Dermis microvascular lymphatic vessel endothelial cell (primary cell): ENCODE data around the gene MTHFD1. TPM values are rescaled to one million over a fixed set of nuclear protein-coding genes. Genes with fewer than 3 reads are reported as not detected.

ENCODE experiments used
- DNase-seq, 2 donors: peaks; one replicate each; pipeline versions ENCODE4 v3.0.0 to v3.0.0-alpha.2; 2010; ENCODE audit warnings: low read depth in 2 of 2
- total RNA-seq: library from RNA; depleted of rRNA; stranded (reverse); fragments of >200 nt; gene quantifications from 2 replicates; pipeline ENCODE4 v1.2.1, GENCODE V29; 2014

The MTHFD1 gene
- total RNA-seq, 1 donor from 2014 or later = 48.3 TPM

DNA sequence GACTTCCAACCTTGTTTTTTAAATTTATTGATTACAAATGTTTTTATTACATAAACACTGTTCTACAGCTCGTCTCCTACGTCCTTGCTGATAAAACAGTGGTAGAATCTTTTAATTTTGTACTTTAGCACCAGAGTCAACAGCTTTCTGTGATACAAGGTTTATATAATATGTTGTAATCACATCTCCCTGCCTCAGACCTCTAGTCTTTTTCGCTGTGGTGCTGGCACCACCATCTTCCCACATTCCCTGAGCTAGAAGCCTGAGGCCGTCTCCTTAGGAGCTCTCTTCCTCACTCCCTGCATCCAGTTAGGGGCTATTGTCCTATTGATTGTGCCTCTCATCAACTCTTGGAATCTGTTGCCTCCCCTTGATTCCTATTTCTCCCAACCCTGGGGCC lies 17.1 kb downstream of the MTHFD1 start:
- no peak for DNase-seq

DNA sequence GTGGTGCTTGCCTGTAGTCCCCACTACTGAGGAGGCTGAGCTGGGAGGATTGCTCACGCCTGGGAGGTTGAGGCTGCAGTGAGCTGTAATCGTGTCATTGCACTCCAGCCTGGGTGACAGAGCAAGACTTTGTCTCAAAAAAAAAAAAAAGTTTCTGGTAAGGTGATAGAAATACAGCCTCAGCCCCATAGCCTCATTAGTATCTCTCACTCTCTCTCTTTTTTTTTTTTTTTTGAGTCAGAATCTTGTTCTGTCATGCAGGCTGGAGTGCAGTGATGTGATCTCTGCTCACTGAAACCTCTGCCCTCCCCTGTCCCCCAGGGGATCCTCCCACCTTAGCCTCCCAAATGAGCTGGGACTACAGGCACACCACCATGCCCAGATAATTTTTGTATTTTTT lies 19.2 kb downstream of the MTHFD1 start:
- no peak for DNase-seq

DNA sequence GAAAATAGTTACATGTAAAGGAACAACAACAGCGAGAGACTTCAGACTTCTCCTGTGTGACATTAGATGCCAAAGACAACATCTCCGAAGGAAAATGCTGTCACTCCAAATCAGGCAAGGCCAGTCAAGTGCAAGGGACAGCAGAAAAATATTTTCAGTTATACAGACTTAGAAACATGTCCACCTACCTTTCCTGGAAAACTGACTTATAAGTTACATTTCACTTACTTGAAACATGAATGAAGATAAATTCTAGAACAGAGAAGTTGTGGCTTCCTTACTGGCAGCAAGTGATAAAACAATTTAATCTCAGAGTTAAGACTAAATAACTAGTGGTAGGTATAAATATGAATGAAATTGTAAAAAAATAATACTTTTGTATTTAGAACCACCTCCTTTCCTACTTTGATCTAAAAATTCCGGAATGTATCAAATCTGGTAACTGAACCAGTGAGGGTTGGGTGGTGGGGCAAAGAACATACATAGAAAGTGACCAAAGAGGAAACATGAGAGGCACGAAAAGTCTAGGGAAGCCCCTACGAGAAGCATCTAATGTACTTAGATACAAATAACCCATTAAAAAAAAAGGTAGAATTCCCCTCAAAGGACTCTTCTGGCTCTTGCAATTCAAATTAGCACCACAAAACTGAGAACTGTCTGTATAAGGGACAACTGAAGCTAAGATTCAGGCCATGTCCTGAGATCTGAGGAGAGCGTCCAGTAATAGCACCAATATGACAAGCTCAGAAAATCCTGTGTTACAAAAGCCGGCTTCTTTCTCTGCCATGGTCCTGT lies 21.2 kb downstream of the MTHFD1 start:
- no peak for DNase-seq

DNA sequence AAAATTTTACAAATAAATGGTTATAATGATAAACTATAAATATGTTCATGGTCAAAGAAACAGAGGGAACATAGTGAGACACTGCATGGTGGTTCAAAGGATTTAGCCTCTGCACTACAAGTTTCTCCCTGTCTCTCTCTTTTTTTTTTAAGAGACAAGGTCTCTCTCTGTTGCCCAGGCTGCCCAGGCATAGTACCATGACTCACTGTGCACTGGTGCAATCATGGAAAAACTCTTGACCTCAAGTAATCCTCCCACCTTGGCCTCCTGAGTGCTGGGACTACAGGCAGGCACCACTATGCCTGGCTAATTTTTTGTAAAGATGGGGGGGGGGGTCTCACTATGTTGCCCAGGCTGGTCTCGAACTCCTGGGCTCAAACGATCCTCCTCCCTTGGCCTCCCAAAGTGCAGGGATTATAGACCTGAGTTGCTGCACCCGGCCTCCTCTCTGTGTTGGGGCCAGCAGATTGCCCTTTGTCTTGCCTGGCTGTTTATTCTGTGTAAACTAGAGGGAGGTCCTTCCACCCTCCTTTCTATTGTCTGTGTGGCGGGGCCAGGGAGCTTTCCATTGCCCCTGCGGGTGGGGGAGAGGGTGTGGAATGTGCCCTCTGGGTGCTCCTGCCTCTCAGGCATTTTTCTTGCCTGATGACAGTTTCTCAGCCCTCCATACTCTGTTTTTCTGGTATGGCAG lies 22.1 kb downstream of the MTHFD1 start:
- DNase-seq = no peak

DNA sequence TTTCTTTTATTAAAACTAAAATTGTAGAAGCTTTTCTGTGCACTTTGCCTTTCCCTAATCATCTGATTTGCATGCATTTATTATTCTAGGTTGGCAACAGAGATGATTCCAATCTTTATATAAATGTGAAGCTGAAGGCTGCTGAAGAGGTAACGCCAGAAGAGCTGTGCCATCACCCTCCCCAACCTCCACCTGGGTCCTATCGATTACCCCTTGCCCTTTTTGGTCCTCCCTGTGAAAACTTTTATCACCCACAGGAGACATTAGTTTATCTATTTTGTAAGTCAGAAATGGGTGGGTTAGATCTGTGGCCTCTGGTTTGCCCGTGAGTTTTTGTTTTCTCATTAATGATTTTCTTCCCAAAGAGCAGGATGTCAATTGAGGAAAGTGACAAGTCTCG lies 22.8 kb downstream of the MTHFD1 start:
- no peak for DNase-seq

DNA sequence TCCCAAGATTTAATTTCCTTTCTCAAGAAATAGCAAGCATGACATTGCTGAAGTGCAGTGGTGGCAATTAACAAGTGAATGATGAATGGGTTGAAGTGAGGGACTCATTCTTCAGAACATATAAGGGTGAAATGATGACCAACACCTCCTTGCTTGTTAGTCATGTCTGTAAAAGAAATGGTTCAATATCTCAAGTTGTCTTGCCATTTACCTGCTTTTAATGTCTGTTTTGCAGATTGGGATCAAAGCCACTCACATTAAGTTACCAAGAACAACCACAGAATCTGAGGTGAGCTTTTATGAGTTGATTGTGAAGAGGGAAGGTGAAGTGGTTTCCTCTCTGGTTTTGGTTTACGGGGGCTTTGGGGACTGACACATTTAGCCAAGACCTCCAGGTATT lies 24.1 kb downstream of the MTHFD1 start:
- DNase-seq = no peak

DNA sequence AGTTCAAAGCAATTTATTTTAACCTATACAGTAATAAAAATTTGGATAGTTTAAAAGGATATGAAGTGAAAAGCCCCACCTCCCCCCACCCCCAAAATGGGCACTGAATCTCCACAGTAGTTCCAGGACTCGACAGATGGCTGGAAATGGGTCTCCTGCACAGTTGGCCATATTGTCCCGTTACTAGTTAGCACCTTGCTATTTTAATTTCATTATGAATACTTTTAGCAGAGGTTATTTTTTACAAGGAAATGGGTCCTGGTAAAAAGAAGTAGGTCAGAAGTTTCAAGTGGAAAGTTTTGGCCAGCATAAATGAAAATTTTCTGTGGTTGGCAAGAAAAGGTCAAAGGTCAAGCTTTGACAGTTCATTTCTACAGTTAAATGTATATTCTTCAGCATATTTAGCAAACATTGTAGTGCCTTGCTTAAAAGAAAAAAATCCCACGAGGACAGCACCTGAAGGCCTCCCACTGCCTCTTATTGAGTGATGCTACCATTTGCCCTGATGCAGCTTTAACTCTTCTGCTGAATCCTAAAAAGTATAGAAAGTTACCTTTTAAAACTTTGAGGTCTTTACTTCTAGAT lies 28.3 kb downstream of the MTHFD1 start:
- no peak for DNase-seq

DNA sequence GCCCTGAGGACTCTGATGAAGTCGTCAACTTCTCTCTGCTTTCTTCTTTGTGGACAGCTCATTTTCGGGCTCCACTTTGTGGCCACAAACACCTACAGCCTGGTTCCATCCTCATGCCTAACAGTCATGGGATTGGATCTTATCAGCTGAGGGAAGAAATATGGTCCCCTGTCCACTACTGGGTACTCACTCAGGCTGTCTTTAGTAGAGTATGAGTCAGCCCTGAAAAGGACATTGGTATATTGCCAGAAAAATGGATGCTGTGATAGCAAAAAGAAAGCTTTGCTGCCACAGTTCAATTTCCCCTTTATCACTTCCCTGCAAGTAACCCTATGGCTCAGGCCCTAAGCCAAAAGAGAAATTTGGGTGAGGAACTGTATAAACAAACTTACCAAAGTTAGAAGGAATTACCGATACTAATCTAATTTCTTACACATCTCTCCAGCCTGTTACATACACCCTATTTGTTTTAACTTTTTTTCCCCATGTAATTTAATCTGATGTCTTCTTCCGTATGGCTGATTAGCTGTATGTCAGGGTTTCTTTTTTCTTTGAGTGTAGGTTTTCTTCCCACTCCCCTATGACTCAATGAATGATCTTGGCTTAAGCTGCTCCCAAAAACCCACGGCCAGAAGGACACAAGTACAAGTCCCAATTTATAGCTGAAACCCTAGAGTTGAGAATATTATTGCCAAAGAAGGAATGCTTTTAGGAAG lies 29.1 kb downstream of the MTHFD1 start:
- DNase-seq = no peak

DNA sequence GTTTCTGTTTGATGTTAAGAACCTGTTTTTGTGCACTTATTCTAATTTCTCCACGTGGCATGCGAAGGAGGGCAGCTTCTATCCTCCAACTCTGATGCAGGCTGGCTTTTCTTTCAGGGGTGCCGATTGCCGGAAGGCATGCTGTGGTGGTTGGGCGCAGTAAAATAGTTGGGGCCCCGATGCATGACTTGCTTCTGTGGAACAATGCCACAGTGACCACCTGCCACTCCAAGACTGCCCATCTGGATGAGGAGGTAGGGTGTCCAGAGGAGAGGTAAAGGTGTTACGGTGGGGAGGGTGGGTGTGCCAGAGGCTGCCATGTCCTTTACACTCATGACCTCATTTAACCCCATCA lies 29.6 kb downstream of the MTHFD1 start:
- no peak for DNase-seq

DNA sequence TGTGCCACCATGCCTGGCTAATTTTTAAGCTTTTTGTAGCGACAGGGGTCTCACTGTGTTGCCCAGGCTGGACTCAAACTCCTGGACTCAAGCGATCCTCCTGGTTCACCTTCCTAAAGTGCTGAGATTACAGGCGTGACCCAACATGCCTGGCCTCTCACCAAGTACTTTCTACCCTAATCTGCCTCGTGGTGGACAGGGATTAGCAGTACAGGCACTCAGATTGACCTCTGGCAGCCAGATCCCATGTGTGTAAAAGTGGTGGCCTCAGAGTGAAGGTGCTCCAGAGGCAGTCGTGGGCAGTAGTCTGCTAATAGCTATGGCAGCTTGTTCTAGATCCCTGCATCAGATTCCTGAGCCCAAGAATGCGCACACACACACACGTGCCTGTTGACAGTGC lies 30.9 kb downstream of the MTHFD1 start:
- DNase-seq = no peak

DNA sequence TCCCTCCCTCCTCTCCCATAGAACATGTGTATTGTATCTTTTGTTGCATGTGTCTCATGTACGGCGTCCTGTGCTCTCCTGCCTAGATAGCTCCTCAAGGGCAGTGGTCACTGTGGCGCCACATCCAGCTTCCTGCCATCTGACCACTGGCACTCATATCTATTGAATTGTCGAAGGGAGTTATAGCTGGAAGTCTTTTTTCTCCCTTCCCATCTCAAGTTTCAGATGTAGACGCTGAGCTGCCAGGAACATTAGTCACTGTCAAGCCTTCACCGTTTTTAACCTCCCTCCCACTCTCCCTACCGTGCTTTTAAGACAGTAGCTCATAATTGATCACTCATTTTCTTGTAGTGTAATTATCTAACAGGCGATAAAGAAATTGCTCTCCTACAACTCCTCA lies 33.0 kb downstream of the MTHFD1 start:
- DNase-seq = peak in 1 of 2 donors; percentile 49

DNA sequence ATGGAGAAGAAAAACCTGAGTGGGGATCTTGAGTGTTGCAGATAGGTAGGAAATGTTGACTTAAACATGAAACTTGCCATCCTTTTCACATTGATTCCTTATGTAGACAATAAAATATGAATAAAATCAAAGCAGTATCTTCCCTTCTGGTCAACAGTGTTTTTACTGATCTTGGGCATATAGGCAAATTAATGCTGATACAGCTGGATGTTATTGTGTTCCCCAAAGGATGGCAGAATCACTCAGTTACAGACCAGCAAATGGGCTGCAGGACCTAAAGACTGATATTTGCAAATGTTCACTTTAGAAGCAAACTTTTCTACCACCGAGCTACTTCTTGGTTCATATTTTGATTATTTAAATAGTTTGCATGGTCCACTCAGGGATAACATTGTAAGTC lies 33.9 kb downstream of the MTHFD1 start:
- no peak for DNase-seq

DNA sequence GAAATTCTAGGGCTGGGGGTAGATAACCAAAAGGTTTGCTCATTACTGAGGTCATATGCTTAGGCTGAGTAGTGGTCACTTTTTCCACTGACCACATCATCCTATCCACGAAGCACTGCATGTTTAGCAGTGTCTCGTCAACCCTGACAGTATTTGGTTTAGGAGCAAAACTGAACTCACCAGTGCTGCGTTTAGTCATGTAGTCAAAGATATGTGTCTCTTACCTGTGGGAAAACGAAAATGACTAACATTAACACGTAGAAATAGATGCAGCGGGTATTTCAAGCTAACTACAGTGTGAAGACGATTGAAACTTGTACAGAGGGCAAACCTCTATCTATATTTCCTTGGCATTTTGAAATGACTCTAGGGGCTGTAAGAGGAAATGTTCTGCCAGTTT lies 34.6 kb downstream of the MTHFD1 start:
- no peak for DNase-seq

DNA sequence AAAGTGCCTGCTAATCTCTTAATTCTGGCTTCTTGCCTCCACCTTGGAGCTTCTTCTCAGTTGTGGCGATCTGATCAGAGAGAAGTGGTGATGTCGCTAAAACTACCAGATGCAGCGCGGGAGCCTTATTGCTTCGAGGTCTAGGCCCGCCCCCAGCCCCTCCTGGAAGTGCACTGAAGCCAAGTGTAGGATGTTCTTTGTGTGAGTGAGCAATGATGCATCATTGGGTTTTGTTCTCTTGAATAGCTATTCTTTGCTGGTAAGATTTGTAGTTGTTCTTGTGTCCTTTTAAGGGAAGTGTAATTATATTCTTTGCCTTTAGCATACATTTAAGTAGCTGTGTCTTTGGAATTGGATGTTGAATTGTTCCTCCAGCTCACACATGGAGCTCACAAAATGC lies 35.8 kb downstream of the MTHFD1 start:
- DNase-seq = no peak

DNA sequence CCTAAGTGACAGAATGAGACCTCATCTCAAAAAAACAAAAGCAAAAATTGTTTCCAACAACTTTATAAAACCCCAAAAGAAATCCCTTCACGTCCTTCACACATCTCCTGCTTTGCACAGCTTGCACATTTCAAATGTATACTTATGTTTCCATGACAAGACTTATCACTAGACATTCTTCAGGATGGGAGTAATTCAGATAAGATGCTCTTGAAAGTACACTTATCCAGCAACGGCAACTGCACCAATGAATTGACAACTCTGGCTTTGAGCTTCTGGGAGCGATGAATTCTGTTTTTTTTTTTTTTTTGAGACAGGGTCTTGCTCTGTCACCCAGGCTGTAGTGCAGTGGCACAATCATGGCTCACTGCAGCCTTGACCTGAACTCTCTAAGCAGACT lies 46.4 kb downstream of the MTHFD1 start:
- no peak for DNase-seq

DNA sequence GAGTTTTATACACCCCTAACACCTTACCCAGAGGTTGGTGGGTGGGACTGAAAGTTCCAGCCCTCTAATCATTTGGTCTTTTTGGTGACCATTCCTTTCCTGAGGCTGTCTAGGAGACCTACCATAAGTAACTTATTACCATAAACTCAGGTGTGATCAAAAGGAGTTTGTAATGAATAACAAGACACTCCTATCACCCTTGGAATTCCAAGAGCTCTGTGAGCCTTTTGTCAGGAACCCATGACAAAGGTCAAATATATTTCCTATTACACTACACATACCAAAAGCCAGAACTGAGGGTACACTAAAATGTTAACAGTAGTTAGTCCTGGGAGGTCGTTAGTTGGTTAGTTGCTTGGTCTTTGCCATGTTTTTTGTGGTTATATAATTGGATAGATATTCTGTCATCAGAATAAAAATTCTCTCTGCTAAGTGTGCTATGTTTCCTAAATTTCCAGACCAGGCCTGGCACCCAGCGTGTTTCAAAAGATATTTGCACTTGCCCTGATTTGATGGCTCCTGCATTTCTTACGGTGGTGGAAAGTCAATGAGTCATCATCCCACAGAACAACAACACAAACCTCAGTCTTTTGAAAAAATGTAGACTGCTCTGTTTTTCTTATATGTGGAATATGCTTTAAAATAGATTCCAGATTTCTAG lies 50.2 kb downstream of the MTHFD1 start:
- peak in 1 of 2 donors; percentile 65 for DNase-seq

DNA sequence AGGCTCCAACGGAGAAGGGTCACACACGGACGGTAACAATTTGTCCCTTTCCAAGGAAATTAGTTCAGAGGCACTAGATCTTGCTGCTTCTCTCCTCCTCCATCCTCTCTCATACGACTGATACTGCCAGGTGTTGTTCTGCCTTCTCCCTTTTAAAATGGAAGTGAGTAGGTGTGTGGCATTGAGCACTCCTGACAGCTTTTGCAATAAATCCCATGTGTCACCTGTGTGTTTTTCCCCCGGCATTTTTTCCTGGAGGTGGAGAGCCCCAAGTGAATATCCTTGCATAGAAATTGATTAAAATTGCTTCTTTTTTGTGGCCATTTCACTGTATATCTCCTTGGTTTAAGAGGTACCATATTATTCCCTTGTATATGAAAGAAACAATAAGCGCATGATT lies 51.0 kb downstream of the MTHFD1 start:
- no peak for DNase-seq

DNA sequence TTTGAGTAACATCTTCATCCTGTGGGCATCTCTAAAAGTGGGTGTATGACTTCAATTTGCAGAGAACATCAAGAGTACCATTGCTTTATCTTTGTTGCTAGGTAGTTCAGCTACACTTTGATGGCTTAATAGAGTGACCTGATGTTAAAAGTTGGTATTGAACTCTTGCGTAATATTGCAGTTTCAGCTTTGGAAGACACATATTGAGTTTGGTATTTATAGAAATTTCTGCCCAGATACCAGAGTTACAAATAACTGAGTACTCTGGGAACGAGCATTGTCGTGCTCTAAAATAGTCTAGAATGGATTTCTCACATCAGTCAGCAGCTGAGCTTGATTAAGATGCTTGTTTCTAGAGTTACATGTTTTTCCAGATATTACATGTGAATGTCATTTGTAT lies 52.3 kb downstream of the MTHFD1 start:
- DNase-seq = no peak

DNA sequence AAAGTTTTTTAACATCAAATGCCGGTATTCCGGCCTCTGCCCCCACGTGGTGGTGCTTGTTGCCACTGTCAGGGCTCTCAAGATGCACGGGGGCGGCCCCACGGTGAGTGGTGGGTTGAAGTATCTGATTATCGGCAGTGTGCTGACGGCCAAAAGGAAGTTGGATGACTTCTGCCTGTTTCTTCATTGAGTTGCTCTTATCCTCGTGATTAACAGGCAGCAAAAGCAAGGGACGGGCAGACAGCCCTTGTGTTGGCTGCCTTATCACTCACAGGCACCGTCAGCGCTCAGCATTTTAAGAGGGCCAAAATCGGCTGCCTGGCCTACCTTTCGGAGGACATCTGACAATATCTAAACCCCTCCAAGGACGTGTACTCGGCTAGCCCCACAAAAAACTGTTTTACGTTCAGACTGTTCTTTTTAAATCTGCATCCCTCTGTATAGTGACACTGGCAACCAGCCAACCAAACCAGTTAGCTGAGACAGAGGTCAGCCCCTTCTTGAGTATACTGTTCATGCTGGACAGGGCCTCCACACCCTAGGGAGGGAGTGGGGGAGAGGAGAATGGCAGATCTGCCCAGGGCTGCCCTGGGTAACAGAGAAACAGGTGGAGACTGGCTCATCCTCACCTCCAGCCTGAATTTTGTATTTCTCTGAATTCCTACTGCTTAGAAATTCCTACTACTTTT lies 54.3 kb downstream of the MTHFD1 start:
- DNase-seq = no peak

DNA sequence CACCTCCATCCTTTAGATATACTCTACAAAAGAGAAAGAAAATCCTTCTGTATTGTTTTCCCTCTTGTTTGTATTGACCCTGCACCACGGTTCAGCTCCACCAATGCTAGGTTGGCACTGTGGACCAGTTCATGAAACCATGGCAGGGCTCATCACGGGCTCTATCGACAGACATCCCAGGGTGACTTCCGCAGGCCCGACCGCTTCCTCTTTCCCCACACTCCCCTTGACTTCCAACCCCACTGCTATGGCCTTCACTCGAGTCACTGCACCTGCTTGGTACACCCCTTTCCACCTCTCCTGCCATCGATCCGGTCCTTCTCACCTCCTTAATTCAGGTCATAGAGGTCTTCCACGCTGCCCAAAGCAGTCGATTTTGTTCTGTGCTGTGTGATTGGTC lies 56.0 kb downstream of the MTHFD1 start:
- DNase-seq = no peak
